K562 (cell line): ENCODE results near the gene CDKN2D. TPM values are rescaled to one million over a fixed set of nuclear protein-coding genes. Genes with fewer than 3 reads are reported as not detected.

Experiments used
- CCAR2 ChIP-seq: fragments of 200-400 bp; formaldehyde crosslinking; IDR thresholded peaks from 2 replicates; pipeline ENCODE4 v1.6.1; 2017; ENCODE audit warnings: mild to moderate bottlenecking, low read depth, low read length
- CHD2 ChIP-seq: IDR thresholded peaks from 2 replicates; pipeline ENCODE4 v1.6.1; 2011; ENCODE audit warnings: low read depth, low read length
- CSDE1 ChIP-seq, 2 experiments: fragments of 450-650 bp; IDR thresholded peaks; 2 replicates each; pipeline ENCODE4 v1.6.1; 2016; ENCODE audit warnings: mild to moderate bottlenecking in 1 of 2
- ESRRB ChIP-seq: fragments of 250-450 bp; sonication (Bioruptor Pico); IDR thresholded peaks from 2 replicates; pipeline ENCODE4 v1.5.0; 2020; ENCODE audit warnings: mild to moderate bottlenecking, moderate library complexity, borderline replicate concordance
- ETV6 ChIP-seq, 3 experiments: fragments of 150-350 bp in 1 of 3; sonication (generic) in 1 of 3; formaldehyde crosslinking in 1 of 3; IDR thresholded peaks; 2 replicates each; pipeline versions ENCODE4 v1.6.1 to v1.8.0; 2014 to 2022; ENCODE audit warnings: borderline replicate concordance in 2 of 3, low read depth in 2 of 3, antibody characterized with exemption in 1 of 3, low read length in 1 of 3, mild to moderate bottlenecking in 1 of 3, missing genetic modification reagents in 1 of 3
- FOXJ2 ChIP-seq: fragments of 200-800 bp; sonication (Bioruptor generic); IDR thresholded peaks from 2 replicates; pipeline ENCODE4 v1.6.1; 2016; ENCODE audit warnings: missing genetic modification characterization, missing compliant biosample characterization
- GABPA ChIP-seq: fragments of 200-800 bp; sonication (Bioruptor generic); conservative IDR thresholded peaks from 2 replicates; pipeline ENCODE4 v1.6.1; 2016; ENCODE audit warnings: low read depth, missing genetic modification characterization, missing compliant biosample characterization
- GABPB1 ChIP-seq: sonication (generic); formaldehyde crosslinking; IDR thresholded peaks from 2 replicates; pipeline ENCODE4 v1.8.0; 2022; ENCODE audit warnings: mild to moderate bottlenecking, missing genetic modification reagents
- GATAD2A ChIP-seq: fragments of 450-650 bp; IDR thresholded peaks from 2 replicates; pipeline ENCODE4 v1.6.1; 2017
- HMBOX1 ChIP-seq: sonication (generic); IDR thresholded peaks from 2 replicates; pipeline ENCODE4 v1.6.1; 2016
- HMGXB4 ChIP-seq: sonication (generic); formaldehyde crosslinking; IDR thresholded peaks from 2 replicates; pipeline ENCODE4 v1.8.1; 2023; ENCODE audit warnings: mild to moderate bottlenecking, missing genetic modification reagents
- KDM2B ChIP-seq: fragments of 250-450 bp; sonication (Bioruptor Pico); IDR thresholded peaks from 2 replicates; pipeline ENCODE4 v1.8.0; 2021; ENCODE audit warnings: mild to moderate bottlenecking, moderate library complexity
- KLF10 ChIP-seq: fragments of 250-450 bp; sonication (Bioruptor Pico); IDR thresholded peaks from 2 replicates; pipeline ENCODE4 v1.6.1; 2021; ENCODE audit warnings: matching md5 sums
- MTF1 ChIP-seq: fragments of 250-450 bp; sonication (Bioruptor Pico); IDR thresholded peaks from 2 replicates; pipeline ENCODE4 v1.9.0; 2021; ENCODE audit warnings: moderate library complexity, mild to moderate bottlenecking, inconsistent platforms, borderline replicate concordance
- MXD1 ChIP-seq: fragments of 250-450 bp; sonication (Bioruptor Pico); IDR thresholded peaks from 2 replicates; pipeline ENCODE4 v1.8.0; 2021; ENCODE audit warnings: borderline replicate concordance, mild to moderate bottlenecking, moderate library complexity; ENCODE audit not compliant: poor library complexity, severe bottlenecking
- NFIX ChIP-seq: fragments of 250-450 bp; sonication (Bioruptor Pico); IDR thresholded peaks from 2 replicates; pipeline ENCODE4 v1.4.0; 2020; ENCODE audit warnings: low read depth, mild to moderate bottlenecking, moderate library complexity
- POLR2A ChIP-seq: fragments of 450-650 bp; conservative IDR thresholded peaks from 2 replicates; pipeline ENCODE4 v1.6.1; 2016
- PPARD ChIP-seq: fragments of 250-450 bp; sonication (Bioruptor Pico); IDR thresholded peaks from 2 replicates; pipeline ENCODE4 v1.8.0; 2022; ENCODE audit warnings: inconsistent platforms, mild to moderate bottlenecking, moderate library complexity
- RFX5 ChIP-seq: IDR thresholded peaks from 2 replicates; pipeline ENCODE4 v1.6.1; 2011; ENCODE audit warnings: low read depth, mild to moderate bottlenecking, improper control_type of control experiment, low read length
- SOX6 ChIP-seq: fragments of 450-650 bp; IDR thresholded peaks from 2 replicates; pipeline ENCODE4 v1.6.1; 2014; ENCODE audit warnings: mild to moderate bottlenecking
- SPI1 ChIP-seq: IDR thresholded peaks from 2 replicates; pipeline ENCODE4 v1.6.1; 2011; ENCODE audit warnings: low read depth, low read length, control low read depth, borderline replicate concordance
- SREBF1 ChIP-seq: fragments of 150-350 bp; IDR thresholded peaks from 2 replicates; pipeline ENCODE4 v1.6.1; 2014; ENCODE audit warnings: antibody characterized with exemption, low read depth, low read length, borderline replicate concordance
- TAL1 ChIP-seq: fragments of 450-650 bp; IDR thresholded peaks from 2 replicates; pipeline ENCODE4 v1.6.1; 2016; ENCODE audit warnings: mild to moderate bottlenecking
- ZNF354B ChIP-seq: fragments of 250-450 bp; sonication (Bioruptor Pico); IDR thresholded peaks from 2 replicates; pipeline ENCODE4 v1.4.0; 2020
- ZSCAN29 ChIP-seq: fragments of 450-650 bp; IDR thresholded peaks from 2 replicates; pipeline ENCODE4 v1.6.1; 2017
- ZZZ3 ChIP-seq: fragments of 450-650 bp; IDR thresholded peaks from 2 replicates; pipeline ENCODE4 v1.6.1; 2016; ENCODE audit warnings: antibody characterized with exemption, mild to moderate bottlenecking, moderate library complexity
- polyA plus RNA-seq, 8 experiments: library from polyadenylated mRNA; depleted of rRNA in 4 of 8; stranded (reverse) in 5 of 8; unstranded in 3 of 8; fragments of >200 nt; fragmentation: Nextera tagmentation in 2 of 8; fragmentation: Illumina TruSeq in 1 of 8; extraction: Ambion mirVana in 2 of 8; extraction: Trizol in 1 of 8; gene quantifications; 2 replicates each; pipeline versions ENCODE4 v1.2.1 to v1.2.3, GENCODE V29; 2011 to 2014; ENCODE audit warnings: inconsistent platforms in 1 of 8, missing spikeins in 1 of 8
- total RNA-seq, 7 experiments: library from RNA; depleted of rRNA in 6 of 7; stranded (reverse); fragments of >200 nt in 6 of 7; fragmentation: Illumina TruSeq in 2 of 7; extraction: Trizol in 2 of 7; gene quantifications; 2 replicates each; pipeline versions ENCODE4 v1.2.1 to v1.2.3, GENCODE V29; 2011 to 2021; ENCODE audit warnings: low replicate concordance in 1 of 7
- TF ChIP-seq, protein P1 (sequence below): fragments of 450-650 bp; formaldehyde crosslinking; IDR thresholded peaks from 2 replicates; pipeline ENCODE4 v1.4.0; 2020; ENCODE audit warnings: mild to moderate bottlenecking, moderate library complexity

Gene CDKN2D
- total and polyA plus RNA-seq, 9 of the 15 experiments (the other 6 are each of a cell fraction or from before 2014, with no cell fraction given) = 0.41 to 8.2 (median 3.7) TPM

GRCh38 chr19:10565567-10566407 is 3.0 kb downstream of the CDKN2D start, which contains the start of gene KRI1 (continued):
- TF ChIP-seq ETV6 (IDR thresholded peaks at IDR 0.05; ENCODE audit: borderline replicate concordance in 1 of 2, low read depth in 2 of 2, low read length in 1 of 2) = no peak
- TF ChIP-seq ETV6 (CRISPR knock-in tag; IDR thresholded peaks at IDR 0.05; ENCODE audit: borderline replicate concordance) = no peak
- no peak for TF ChIP-seq MTF1 (CRISPR knock-in tag)
- TF ChIP-seq GABPB1 = peak; percentile 78
- TF ChIP-seq ZZZ3 = no peak
- no peak for TF ChIP-seq PPARD
- no peak for TF ChIP-seq KDM2B (CRISPR knock-in tag)
- TF ChIP-seq ZSCAN29 = no peak
- no peak for TF ChIP-seq CHD2
- no peak for TF ChIP-seq RFX5
- TF ChIP-seq, protein P1, sequence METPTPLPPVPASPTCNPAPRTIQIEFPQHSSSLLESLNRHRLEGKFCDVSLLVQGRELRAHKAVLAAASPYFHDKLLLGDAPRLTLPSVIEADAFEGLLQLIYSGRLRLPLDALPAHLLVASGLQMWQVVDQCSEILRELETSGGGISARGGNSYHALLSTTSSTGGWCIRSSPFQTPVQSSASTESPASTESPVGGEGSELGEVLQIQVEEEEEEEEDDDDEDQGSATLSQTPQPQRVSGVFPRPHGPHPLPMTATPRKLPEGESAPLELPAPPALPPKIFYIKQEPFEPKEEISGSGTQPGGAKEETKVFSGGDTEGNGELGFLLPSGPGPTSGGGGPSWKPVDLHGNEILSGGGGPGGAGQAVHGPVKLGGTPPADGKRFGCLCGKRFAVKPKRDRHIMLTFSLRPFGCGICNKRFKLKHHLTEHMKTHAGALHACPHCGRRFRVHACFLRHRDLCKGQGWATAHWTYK = peak; percentile 58
- no peak for TF ChIP-seq NFIX (CRISPR knock-in tag)
- TF ChIP-seq GABPA = peak; percentile 63
- TF ChIP-seq FOXJ2 (tag) = no peak
- no peak for TF ChIP-seq SPI1
- no peak for TF ChIP-seq GATAD2A
- TF ChIP-seq SREBF1 = no peak
- TF ChIP-seq HMBOX1 = no peak
- no peak for TF ChIP-seq SOX6
- no peak for TF ChIP-seq MXD1 (CRISPR knock-in tag)
- TF ChIP-seq ESRRB = no peak
- no peak for TF ChIP-seq TAL1
- peak; percentile 83 for TF ChIP-seq POLR2A
- no peak for TF ChIP-seq CCAR2
- no peak for TF ChIP-seq KLF10 (CRISPR knock-in tag)
- TF ChIP-seq CSDE1 (IDR thresholded peaks at IDR 0.05) = no peak; a peak in 1 of 4 replicates
- no peak; the same call in 1 of the 2 replicates for TF ChIP-seq HMGXB4
- TF ChIP-seq ZNF354B (CRISPR knock-in tag) = no peak
